DOHH2 (cell line): ENCODE data around the gene ANKRD29.

Experiments used
- EZH2phosphoT487 ChIP-seq: fragments of 200-600 bp; sonication (generic); IDR thresholded peaks from 2 replicates; pipeline ENCODE4 v1.6.1; 2017; ENCODE audit warnings: borderline replicate concordance, mild to moderate bottlenecking, antibody characterized with exemption, low read length, moderate library complexity, mixed read lengths
- TF ChIP-seq, protein P1 (sequence below): fragments of 200-600 bp; sonication (generic); IDR thresholded peaks from one replicate; pipeline ENCODE4 v1.5.1; 2014; ENCODE audit warnings: antibody characterized with exemption, mild to moderate bottlenecking, low read depth, low read length; ENCODE audit not compliant: poor library complexity, severe bottlenecking

GRCh38 chr18:23688528-23688927, 25.8 kb upstream of the ANKRD29 start:
- TF ChIP-seq EZH2phosphoT487 = no peak
- TF ChIP-seq, protein P1, sequence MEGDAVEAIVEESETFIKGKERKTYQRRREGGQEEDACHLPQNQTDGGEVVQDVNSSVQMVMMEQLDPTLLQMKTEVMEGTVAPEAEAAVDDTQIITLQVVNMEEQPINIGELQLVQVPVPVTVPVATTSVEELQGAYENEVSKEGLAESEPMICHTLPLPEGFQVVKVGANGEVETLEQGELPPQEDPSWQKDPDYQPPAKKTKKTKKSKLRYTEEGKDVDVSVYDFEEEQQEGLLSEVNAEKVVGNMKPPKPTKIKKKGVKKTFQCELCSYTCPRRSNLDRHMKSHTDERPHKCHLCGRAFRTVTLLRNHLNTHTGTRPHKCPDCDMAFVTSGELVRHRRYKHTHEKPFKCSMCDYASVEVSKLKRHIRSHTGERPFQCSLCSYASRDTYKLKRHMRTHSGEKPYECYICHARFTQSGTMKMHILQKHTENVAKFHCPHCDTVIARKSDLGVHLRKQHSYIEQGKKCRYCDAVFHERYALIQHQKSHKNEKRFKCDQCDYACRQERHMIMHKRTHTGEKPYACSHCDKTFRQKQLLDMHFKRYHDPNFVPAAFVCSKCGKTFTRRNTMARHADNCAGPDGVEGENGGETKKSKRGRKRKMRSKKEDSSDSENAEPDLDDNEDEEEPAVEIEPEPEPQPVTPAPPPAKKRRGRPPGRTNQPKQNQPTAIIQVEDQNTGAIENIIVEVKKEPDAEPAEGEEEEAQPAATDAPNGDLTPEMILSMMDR = no peak
